Loucy (cell line): ENCODE measurements around the gene SHISA6.

Experiments used
- H2AFZ ChIP-seq: fragments of 200-600 bp; sonication (generic); 2 replicates; pipeline ENCODE4 v1.6.0; 2016; ENCODE audit warnings: antibody characterized with exemption, mild to moderate bottlenecking, low read length, moderate library complexity
- H3F3A ChIP-seq: fragments of 200-600 bp; 2 replicates; pipeline ENCODE4 v1.6.0; 2016; ENCODE audit warnings: antibody characterized with exemption, low read depth, mild to moderate bottlenecking
- H3K27me3 ChIP-seq: fragments of 200-600 bp; sonication (generic); 2 replicates; pipeline ENCODE4 v1.6.1; 2014; ENCODE audit warnings: low read length, mild to moderate bottlenecking; ENCODE audit not compliant: insufficient read depth, poor library complexity, severe bottlenecking
- H3K36me3 ChIP-seq: fragments of 200-600 bp; sonication (generic); 2 replicates; pipeline ENCODE4 v1.6.1; 2016; ENCODE audit warnings: low read length; ENCODE audit not compliant: insufficient read depth
- H3K4me1 ChIP-seq: fragments of 200-600 bp; sonication (generic); 2 replicates; pipeline ENCODE4 v1.5.1; 2014; ENCODE audit warnings: low read length, mild to moderate bottlenecking; ENCODE audit not compliant: insufficient read depth, poor library complexity, severe bottlenecking
- H3K4me2 ChIP-seq: fragments of 200-600 bp; sonication (generic); 2 replicates; pipeline ENCODE4 v1.6.0; 2014; ENCODE audit warnings: antibody characterized with exemption, low read length, low read depth, mild to moderate bottlenecking; ENCODE audit not compliant: poor library complexity, severe bottlenecking
- H3K4me3 ChIP-seq: fragments of 200-600 bp; sonication (generic); 2 replicates; pipeline ENCODE4 v1.5.1; 2014; ENCODE audit warnings: low read length, mild to moderate bottlenecking, mixed read lengths; ENCODE audit not compliant: poor library complexity, severe bottlenecking
- H3K79me2 ChIP-seq: fragments of 200-600 bp; sonication (generic); 2 replicates; pipeline ENCODE4 v1.6.1; 2014; ENCODE audit warnings: low read length; ENCODE audit not compliant: insufficient read depth
- H3K9ac ChIP-seq: fragments of 200-600 bp; sonication (generic); 2 replicates; pipeline ENCODE4 v1.6.0; 2014; ENCODE audit warnings: mild to moderate bottlenecking, low read depth, low read length, moderate library complexity; ENCODE audit not compliant: poor library complexity, severe bottlenecking
- H3K9me2 ChIP-seq: fragments of 200-600 bp; sonication (generic); replicated peaks from 2 replicates; pipeline ENCODE4 v1.6.1; 2016; ENCODE audit warnings: low read depth, low read length, mixed read lengths
- H3K9me3 ChIP-seq: fragments of 200-600 bp; sonication (generic); 2 replicates; pipeline ENCODE4 v1.6.1; 2014; ENCODE audit warnings: mild to moderate bottlenecking, antibody characterized with exemption, low read length, low read depth; ENCODE audit not compliant: insufficient read depth
- H4K20me1 ChIP-seq: fragments of 200-600 bp; sonication (generic); 2 replicates; pipeline ENCODE4 v1.6.0; 2014; ENCODE audit warnings: antibody characterized with exemption, low read length, mild to moderate bottlenecking; ENCODE audit not compliant: insufficient read depth, poor library complexity, severe bottlenecking
- CTCF ChIP-seq: fragments of 200-600 bp; sonication (generic); conservative IDR thresholded peaks from 2 replicates; pipeline ENCODE4 v1.5.1; 2014; ENCODE audit warnings: mild to moderate bottlenecking, antibody characterized with exemption, low read length
- EZH2phosphoT487 ChIP-seq: fragments of 200-600 bp; IDR thresholded peaks from 2 replicates; pipeline ENCODE4 v1.6.1; 2018; ENCODE audit warnings: antibody characterized with exemption, mild to moderate bottlenecking, moderate library complexity, borderline replicate concordance

The SHISA6 gene

GRCh38 chr17:11324846-11325420 lies 83.9 kb downstream of the SHISA6 start:
- Histone ChIP-seq H3K9ac (no peak overlapping the region), H3K4me3 (no peak overlapping the region), H3K9me2 (no peaks in the 10 kb centered on the region), H3K36me3 (no peaks in the 10 kb centered on the region), H4K20me1 (no peaks in the 10 kb centered on the region), H3K9me3 (no peaks in the 10 kb centered on the region), H3K79me2 (no peaks in the 10 kb centered on the region), H3K4me2 (no peak overlapping the region), H3F3A (no peaks in the 10 kb centered on the region), H2AFZ (no peak overlapping the region), H3K27me3 (no peaks in the 10 kb centered on the region), H3K4me1 (no peaks in the 10 kb centered on the region)
- TF ChIP-seq EZH2phosphoT487 (no peak), CTCF (no peak)

GRCh38 chr17:11326492-11326891 lies 85.5 kb downstream of the SHISA6 start:
- Histone ChIP-seq H3K27me3 (no peaks in the 10 kb centered on the region), H3K36me3 (no peaks in the 10 kb centered on the region), H3K9ac (no peak overlapping the region), H3K4me2 (no peak overlapping the region), H3K4me3 (no peak overlapping the region), H3F3A (no peaks in the 10 kb centered on the region), H3K9me2 (no peaks in the 10 kb centered on the region), H2AFZ (no peak overlapping the region), H3K9me3 (no peaks in the 10 kb centered on the region), H3K4me1 (no peaks in the 10 kb centered on the region), H3K79me2 (no peaks in the 10 kb centered on the region), H4K20me1 (no peaks in the 10 kb centered on the region)
- TF ChIP-seq CTCF (no peak), EZH2phosphoT487 (no peak)

GRCh38 chr17:11328770-11329169 lies 87.8 kb downstream of the SHISA6 start:
- no peak overlapping the region for H2AFZ ChIP-seq
- no peak overlapping the region for H3K4me3 ChIP-seq
- no peaks in the 10 kb centered on the region; the same call in 1 of the 2 replicates for H3K9me3 ChIP-seq
- H3K9ac ChIP-seq = no peak overlapping the region
- H3K79me2 ChIP-seq = no peaks in the 10 kb centered on the region
- H3K9me2 ChIP-seq = no peaks in the 10 kb centered on the region
- H3K36me3 ChIP-seq = no peaks in the 10 kb centered on the region
- H3K4me1 ChIP-seq = no peaks in the 10 kb centered on the region
- no peaks in the 10 kb centered on the region for H3F3A ChIP-seq
- no peaks in the 10 kb centered on the region for H4K20me1 ChIP-seq
- no peak for TF ChIP-seq CTCF
- TF ChIP-seq EZH2phosphoT487 = no peak
- no peaks in the 10 kb centered on the region for H3K27me3 ChIP-seq
- H3K4me2 ChIP-seq = no peak overlapping the region
